IMR-90 (cell line): ENCODE data around the gene ZNF521. TPM values are rescaled to one million over a fixed set of nuclear protein-coding genes. Genes with fewer than 3 reads are reported as not detected.

Experiments used
- ATAC-seq: fragments of 200-7000 bp; cut with Tn5 transposase; 2 replicates; pipeline ENCODE4 v1.9.1; 2020; ENCODE audit warnings: low read depth, mild to moderate bottlenecking, moderate library complexity
- BruUV-seq: library from RNA; stranded (reverse); fragments of 400-500 nt; replicated peaks from 2 replicates; lab custom pipeline; 2021; lab: Mats Ljungman, UMichigan
- CTCF ChIA-PET: fragments of 300-600 bp; formaldehyde crosslinking; extraction: SDS; loops from one replicate; lab custom pipeline; 2021; ENCODE audit warnings: antibody characterized with exemption; lab: Yijun Ruan, JAX
- POLR2A ChIA-PET: fragments of 300-600 bp; sonication (Branson Sonifier 250); formaldehyde crosslinking; loops from one replicate; lab custom pipeline; 2022; ENCODE audit warnings: antibody characterized with exemption; ENCODE audit not compliant: unreplicated experiment; lab: Charles Lee
- DNase-seq: peaks from one replicate; pipeline ENCODE4 v3.0.0; 2013
- H2AFZ ChIP-seq: replicated peaks from 2 replicates; pipeline ENCODE3; 2013; ENCODE audit warnings: low read length, mild to moderate bottlenecking; ENCODE audit not compliant: poor library complexity
- H2AK5ac ChIP-seq: 2 replicates; pipeline ENCODE4 v1.6.1; 2013; ENCODE audit warnings: low read depth, low read length, inconsistent platforms
- H2AK9ac ChIP-seq: replicated peaks from 2 replicates; pipeline ENCODE3; 2013; ENCODE audit warnings: mild to moderate bottlenecking, low read depth, low read length, moderate library complexity; ENCODE audit not compliant: poor library complexity
- H2BK120ac ChIP-seq: 2 replicates; pipeline ENCODE4 v1.6.1; 2013; ENCODE audit warnings: low read depth, low read length, inconsistent platforms
- H2BK15ac ChIP-seq: 3 replicates; pipeline ENCODE4 v1.6.1; 2013; ENCODE audit warnings: low read depth, low read length, inconsistent platforms
- H2BK20ac ChIP-seq: 2 replicates; pipeline ENCODE4 v1.6.1; 2013; ENCODE audit warnings: low read depth, mild to moderate bottlenecking, inconsistent platforms, low read length, moderate library complexity
- H2BK5ac ChIP-seq: 2 replicates; pipeline ENCODE4 v1.6.1; 2013; ENCODE audit warnings: mild to moderate bottlenecking, low read depth, low read length, inconsistent platforms; ENCODE audit not compliant: poor library complexity, severe bottlenecking
- H3K14ac ChIP-seq: replicated peaks from 2 replicates; pipeline ENCODE4 v1.6.1; 2013; ENCODE audit warnings: low read depth, low read length, inconsistent platforms
- H3K18ac ChIP-seq: 2 replicates; pipeline ENCODE4 v1.6.1; 2013; ENCODE audit warnings: low read depth, low read length, control low read depth
- H3K23ac ChIP-seq: 2 replicates; pipeline ENCODE4 v1.6.1; 2013; ENCODE audit warnings: low read depth, low read length, inconsistent platforms
- H3K27ac ChIP-seq: 2 replicates; pipeline ENCODE4 v1.5.1; 2013; ENCODE audit warnings: mild to moderate bottlenecking, control low read depth, low read length; ENCODE audit not compliant: insufficient read depth
- H3K27me3 ChIP-seq: 2 replicates; pipeline ENCODE4 v1.6.1; 2013; ENCODE audit warnings: low read length; ENCODE audit not compliant: control insufficient read depth, insufficient read depth
- H3K36me3 ChIP-seq: 2 replicates; pipeline ENCODE4 v1.6.1; 2013; ENCODE audit warnings: low read length, mixed read lengths; ENCODE audit not compliant: control insufficient read depth, insufficient read depth
- H3K4ac ChIP-seq: 2 replicates; pipeline ENCODE4 v1.6.1; 2013; ENCODE audit warnings: low read depth, low read length, inconsistent platforms
- H3K4me1 ChIP-seq: 2 replicates; pipeline ENCODE4 v1.6.1; 2013; ENCODE audit warnings: low read length, mixed read lengths; ENCODE audit not compliant: control insufficient read depth, insufficient read depth
- H3K4me2 ChIP-seq: 2 replicates; pipeline ENCODE4 v1.6.1; 2013; ENCODE audit warnings: low read depth, mild to moderate bottlenecking, control low read depth, low read length, moderate library complexity
- H3K4me3 ChIP-seq: 2 replicates; pipeline ENCODE4 v1.5.1; 2013; ENCODE audit warnings: low read depth, mild to moderate bottlenecking, control low read depth, low read length, moderate library complexity; ENCODE audit not compliant: insufficient read depth
- H3K56ac ChIP-seq: 2 replicates; pipeline ENCODE4 v1.6.1; 2013; ENCODE audit warnings: low read length, inconsistent platforms; ENCODE audit not compliant: insufficient read depth; ENCODE audit errors: extremely low read depth
- H3K79me1 ChIP-seq, 2 experiments: 2 replicates each; pipeline ENCODE4 v1.6.1; 2013; ENCODE audit warnings: low read length in 2 of 2, inconsistent platforms in 1 of 2, low read depth in 1 of 2
- H3K9ac ChIP-seq: 2 replicates; pipeline ENCODE4 v1.6.1; 2013; ENCODE audit warnings: low read depth, low read length, control low read depth
- H3K9me1 ChIP-seq: 2 replicates; pipeline ENCODE4 v1.6.1; 2013; ENCODE audit warnings: low read length, inconsistent platforms; ENCODE audit not compliant: insufficient read depth
- H3K9me3 ChIP-seq: 2 replicates; pipeline ENCODE4 v1.6.1; 2013; ENCODE audit warnings: low read length; ENCODE audit not compliant: control insufficient read depth, insufficient read depth
- H4K20me1 ChIP-seq: 2 replicates; pipeline ENCODE4 v1.6.1; 2013; ENCODE audit warnings: low read length, inconsistent platforms; ENCODE audit not compliant: insufficient read depth
- H4K5ac ChIP-seq: 2 replicates; pipeline ENCODE4 v1.6.1; 2013; ENCODE audit warnings: mild to moderate bottlenecking, low read depth, low read length, control low read depth
- H4K8ac ChIP-seq, 2 experiments: 2 replicates each; pipeline ENCODE4 v1.6.1; 2013; ENCODE audit warnings: low read depth in 2 of 2, low read length in 2 of 2, control low read depth in 1 of 2, inconsistent platforms in 1 of 2
- H4K91ac ChIP-seq: 2 replicates; pipeline ENCODE4 v1.6.1; 2013; ENCODE audit warnings: low read depth, low read length, inconsistent platforms; ENCODE audit not compliant: insufficient read depth
- BHLHE40 ChIP-seq: fragments of 150-350 bp; IDR thresholded peaks from 2 replicates; pipeline ENCODE4 v1.6.1; 2016; ENCODE audit warnings: mild to moderate bottlenecking, low read depth, low read length
- CEBPB ChIP-seq: IDR thresholded peaks from 2 replicates; pipeline ENCODE4 v1.6.1; 2012; ENCODE audit warnings: low read depth, low read length, improper control_type of control experiment
- CHD1 ChIP-seq: IDR thresholded peaks from 2 replicates; pipeline ENCODE4 v1.6.1; 2012; ENCODE audit warnings: low read depth, low read length, improper control_type of control experiment
- CTCF ChIP-seq: conservative IDR thresholded peaks from 2 replicates; pipeline ENCODE4 v1.5.1; 2012; ENCODE audit warnings: mild to moderate bottlenecking, low read depth, low read length, improper control_type of control experiment
- ELK1 ChIP-seq: fragments of 150-350 bp; IDR thresholded peaks from 2 replicates; pipeline ENCODE4 v1.6.1; 2016; ENCODE audit warnings: low read depth, mild to moderate bottlenecking, low read length, moderate library complexity, borderline replicate concordance
- FOS ChIP-seq: fragments of 150-350 bp; IDR thresholded peaks from 2 replicates; pipeline ENCODE4 v1.6.1; 2016; ENCODE audit warnings: low read depth, low read length
- MAFK ChIP-seq: IDR thresholded peaks from 2 replicates; pipeline ENCODE4 v1.6.1; 2012; ENCODE audit warnings: low read depth, low read length, improper control_type of control experiment
- MAZ ChIP-seq: IDR thresholded peaks from 2 replicates; pipeline ENCODE4 v1.6.1; 2012; ENCODE audit warnings: low read depth, mild to moderate bottlenecking, low read length, improper control_type of control experiment, moderate library complexity, borderline replicate concordance
- MXI1 ChIP-seq: IDR thresholded peaks from 2 replicates; pipeline ENCODE4 v1.6.1; 2012; ENCODE audit warnings: low read depth, mild to moderate bottlenecking, low read length, moderate library complexity, borderline replicate concordance
- NFE2L2 ChIP-seq: fragments of 150-350 bp; IDR thresholded peaks from 2 replicates; pipeline ENCODE4 v1.6.1; 2016; ENCODE audit warnings: low read depth, mild to moderate bottlenecking, low read length
- POLR2A ChIP-seq: IDR thresholded peaks from 2 replicates; pipeline ENCODE4 v1.6.1; 2012; ENCODE audit warnings: mild to moderate bottlenecking, low read depth, low read length
- RCOR1 ChIP-seq: IDR thresholded peaks from 2 replicates; pipeline ENCODE4 v1.6.1; 2012; ENCODE audit warnings: mild to moderate bottlenecking, low read length, improper control_type of control experiment; ENCODE audit not compliant: insufficient replicate concordance
- RFX5 ChIP-seq: IDR thresholded peaks from 2 replicates; pipeline ENCODE4 v1.8.0; 2012; ENCODE audit warnings: low read depth, mild to moderate bottlenecking, low read length, moderate library complexity
- SMC3 ChIP-seq: fragments of 150-350 bp; IDR thresholded peaks from 2 replicates; pipeline ENCODE4 v1.6.1; 2016; ENCODE audit warnings: low read depth, mild to moderate bottlenecking, antibody characterized with exemption, low read length, moderate library complexity
- USF2 ChIP-seq: fragments of 150-350 bp; IDR thresholded peaks from 2 replicates; pipeline ENCODE4 v1.6.1; 2017; ENCODE audit warnings: mild to moderate bottlenecking, antibody characterized with exemption, low read length, low read depth
- WGBS, 2 experiments: methylation state at CpG; one replicate each; pipeline versions ENCODE4 v1.1.5 to v1.1.7; 2013; ENCODE audit warnings: missing lambda C conversion rate in 2 of 2; ENCODE audit not compliant: insufficient read length in 1 of 2; ENCODE audit errors: extremely low coverage in 2 of 2; 5-methylcytosine and 5-hydroxymethylcytosine counted together
- dilution Hi-C: fragments of 300-500 bp; cut with HindIII; formaldehyde crosslinking; loops from one replicate; pipeline ENCODE4 v1.14.3; 2018; ENCODE audit warnings: low sequenced_read_pairs; ENCODE audit not compliant: unreplicated experiment
- in situ Hi-C: fragments of 300-500 bp; cut with MboI; formaldehyde crosslinking; loops from 3 replicates; pipeline ENCODE4 v1.14.3; 2019; ENCODE audit warnings: low sequenced_read_pairs, inconsistent platforms, mixed read lengths
- intact Hi-C: fragments of 100-400 bp; cut with micrococcal nuclease; formaldehyde crosslinking; loops from 2 replicates; pipeline ENCODE4 v1.10.0; 2022
- polyA plus RNA-seq, 3 experiments: library from polyadenylated mRNA; depleted of rRNA; stranded (reverse); fragments of >200 nt; gene quantifications; 2 replicates each; pipeline ENCODE4 v1.2.3, GENCODE V29; 2012; ENCODE audit warnings: low replicate concordance in 1 of 3
- total RNA-seq: library from RNA; depleted of rRNA; stranded (reverse); fragments of >200 nt; gene quantifications from 2 replicates; pipeline ENCODE4 v1.2.3, GENCODE V29; 2012

The ZNF521 gene
- total and polyA plus RNA-seq, 2 of the 4 experiments (the other 2 are of a cell fraction), result 21.5 to 59.3 TPM

GRCh38 chr18:25313268-25313667, 38.7 kb downstream of the ZNF521 start:
- H3K9ac ChIP-seq, result no peak overlapping the region
- no peak overlapping the region for H2BK5ac ChIP-seq
- in situ Hi-C loops, result no loop called here
- no peak overlapping the region for H3K4me3 ChIP-seq
- no CpG with 5 or more reads among the region's 1 CpG for WGBS, 2 experiments
- H4K91ac ChIP-seq, result no peak overlapping the region
- H3K56ac ChIP-seq, result no peak overlapping the region
- DNase-seq (no peak), ATAC-seq (no peak)
- dilution Hi-C loops, result no loop called here
- H4K5ac ChIP-seq, result no peak overlapping the region
- peaks cover 3 to 13% of the 10 kb centered on the region in 2 experiments; a peak in 2 of 4 replicates for H3K79me1 ChIP-seq
- no peaks in the 10 kb centered on the region for H3K9me3 ChIP-seq
- ChIA-PET CTCF (no interaction called here), POLR2A (no interaction called here)
- TF ChIP-seq POLR2A (no peak), SMC3 (no peak), CTCF (no peak), MAZ (no peak), CEBPB (no peak), RCOR1 (no peak), RFX5 (no peak), ELK1 (no peak), NFE2L2 (no peak), MAFK (no peak), CHD1 (no peak), MXI1 (no peak), BHLHE40 (no peak), USF2 (no peak), FOS (no peak)
- peaks cover 5% of the 10 kb centered on the region for H3K4me1 ChIP-seq
- intact Hi-C loops, result no loop called here
- H3K18ac ChIP-seq, result no peak overlapping the region
- H4K20me1 ChIP-seq, result no peaks in the 10 kb centered on the region
- no peak overlapping the region for H3K14ac ChIP-seq
- H4K8ac ChIP-seq, result no peak overlapping the region
- H2BK15ac ChIP-seq, result no peak overlapping the region
- H3K23ac ChIP-seq, result no peak overlapping the region
- no peak overlapping the region for H3K27ac ChIP-seq
- H3K27me3 ChIP-seq, result no peaks in the 10 kb centered on the region
- H2AK9ac ChIP-seq, result no peak overlapping the region
- no peak overlapping the region for H3K4me2 ChIP-seq
- no peaks in the 10 kb centered on the region for H3K9me1 ChIP-seq
- no peak overlapping the region for H2AK5ac ChIP-seq
- no peak overlapping the region for H2BK120ac ChIP-seq
- peaks cover 6% of the 10 kb centered on the region for H3K36me3 ChIP-seq
- no TSS peak for BruUV-seq
- no peak overlapping the region for H2AFZ ChIP-seq
- H3K4ac ChIP-seq, result no peak overlapping the region
- H2BK20ac ChIP-seq, result no peak overlapping the region
